Renal pelvis (tissue), 4 donors: ENCODE data around the gene VSIG8. TPM values are rescaled to one million over a fixed set of nuclear protein-coding genes. Genes with fewer than 3 reads are reported as not detected.

ENCODE experiments used
- DNase-seq: peaks from one replicate; pipeline ENCODE4 v3.0.0-alpha.2; 2013
- polyA plus RNA-seq, 3 donors: library from polyadenylated mRNA; unstranded; fragments of 120-200 nt; gene quantifications; one replicate each; pipeline ENCODE4 v1.2.1, GENCODE V29; 2013; ENCODE audit not compliant: insufficient read length in 3 of 3

Gene VSIG8
- polyA plus RNA-seq, 3 donors = 0.43 to 2.6 (median 0.49) TPM

DNA sequence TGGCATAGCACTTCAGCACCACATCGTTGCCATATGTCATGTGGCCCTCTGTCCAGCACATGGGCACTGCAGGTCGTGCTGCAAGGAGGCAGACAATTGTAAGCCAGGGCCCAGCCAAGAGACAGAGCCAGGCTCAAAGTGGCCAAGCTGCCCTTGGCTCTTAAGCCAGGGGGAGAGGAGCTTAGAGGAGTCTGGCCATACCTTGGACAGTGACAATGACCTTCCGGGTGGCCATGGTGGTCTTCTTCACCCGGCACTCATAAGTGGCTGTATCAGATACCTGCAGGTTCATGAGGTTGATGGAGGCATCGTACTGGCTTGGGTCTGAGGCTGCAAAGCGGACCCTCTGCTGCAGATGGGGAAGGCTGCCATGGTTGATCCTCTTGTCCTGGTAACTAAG lies 4.6 kb downstream of the VSIG8 start:
- no peak for DNase-seq

GRCh38 chr1:159856576-159856975 lies 5.9 kb downstream of the VSIG8 start:
- no peak for DNase-seq

DNA sequence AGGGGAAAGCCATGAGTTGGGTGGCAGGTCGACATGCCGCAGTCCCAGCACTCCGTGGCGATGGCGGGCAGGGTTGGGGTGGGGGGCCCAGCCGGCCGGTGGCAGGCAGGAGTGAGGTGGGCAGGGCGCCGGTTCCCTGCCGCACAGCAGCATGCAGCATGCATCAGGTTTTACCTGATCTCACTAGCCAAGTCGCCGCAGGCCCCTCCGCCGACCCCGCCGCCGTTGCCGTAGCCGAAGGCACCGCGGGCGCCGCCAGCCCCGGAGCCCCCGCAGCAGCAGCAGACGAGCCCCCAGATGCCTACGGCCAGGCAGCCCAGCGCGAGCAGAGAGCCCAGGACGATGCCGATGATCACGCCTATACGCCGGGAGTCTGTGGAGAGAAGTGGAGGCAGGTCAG lies 6.7 kb downstream of the VSIG8 start:
- DNase-seq = no peak

GRCh38 chr1:159854693-159855192 lies 7.7 kb downstream of the VSIG8 start:
- peak; percentile 82 for DNase-seq

GRCh38 chr1:159854116-159854692 lies 8.3 kb downstream of the VSIG8 start:
- DNase-seq = peak; percentile 54

DNA sequence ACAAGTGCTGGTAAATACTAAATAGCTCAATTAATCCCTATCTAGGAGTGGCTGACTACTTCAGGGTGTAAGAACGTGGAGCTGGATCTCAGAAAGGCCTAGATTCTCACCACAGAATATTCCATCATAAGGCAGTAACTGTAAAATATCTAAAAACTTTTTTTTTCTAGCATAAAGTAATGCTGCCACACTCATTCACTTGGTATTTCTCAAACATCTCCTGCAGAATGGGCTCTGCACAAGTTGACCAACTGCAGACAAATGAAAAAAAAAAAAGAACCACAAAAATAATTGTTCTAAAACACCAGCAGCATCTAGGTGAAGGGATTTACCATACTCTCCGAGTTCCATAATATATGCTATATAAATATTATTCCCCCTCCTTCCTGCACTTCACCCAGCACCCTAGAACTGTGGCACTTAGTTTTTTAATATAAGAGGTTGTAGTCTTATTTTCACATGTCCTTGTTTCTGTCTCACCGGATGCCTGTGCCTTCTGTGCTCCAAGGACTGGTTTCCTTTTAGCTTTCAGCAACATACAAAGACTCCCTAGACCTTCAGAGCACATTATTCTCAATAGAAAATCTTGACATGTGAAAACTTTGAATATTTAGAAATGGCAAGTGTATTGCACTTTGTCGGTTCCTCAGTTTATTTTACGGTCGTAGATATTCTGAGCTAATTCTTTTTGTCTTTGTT lies 8.9 kb downstream of the VSIG8 start:
- no peak for DNase-seq

GRCh38 chr1:159851407-159851806 lies 11.1 kb downstream of the VSIG8 start:
- no peak for DNase-seq

GRCh38 chr1:159849626-159850366 lies 12.7 kb downstream of the VSIG8 start:
- no peak for DNase-seq

DNA sequence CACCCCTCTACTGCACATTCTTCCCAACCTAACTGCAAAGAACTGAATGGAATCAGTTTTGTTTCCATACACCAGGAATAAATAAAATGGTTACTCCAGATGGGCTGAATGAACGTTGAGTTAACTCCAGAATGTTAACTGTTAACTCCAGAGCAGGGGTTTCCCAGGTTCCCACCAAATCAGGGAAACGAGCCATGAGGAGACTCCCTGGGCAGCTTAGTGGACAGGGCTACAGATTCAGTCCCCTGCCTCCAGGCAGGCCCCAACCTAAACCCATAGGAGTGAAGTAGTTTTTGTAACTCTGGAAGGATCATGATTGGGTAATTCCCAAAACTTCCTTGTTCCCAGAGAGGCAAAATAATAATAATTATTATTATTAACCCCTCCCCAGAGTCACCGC lies 14.1 kb downstream of the VSIG8 start:
- DNase-seq = no peak

GRCh38 chr1:159847231-159847630 lies 15.2 kb downstream of the VSIG8 start:
- no peak for DNase-seq

DNA sequence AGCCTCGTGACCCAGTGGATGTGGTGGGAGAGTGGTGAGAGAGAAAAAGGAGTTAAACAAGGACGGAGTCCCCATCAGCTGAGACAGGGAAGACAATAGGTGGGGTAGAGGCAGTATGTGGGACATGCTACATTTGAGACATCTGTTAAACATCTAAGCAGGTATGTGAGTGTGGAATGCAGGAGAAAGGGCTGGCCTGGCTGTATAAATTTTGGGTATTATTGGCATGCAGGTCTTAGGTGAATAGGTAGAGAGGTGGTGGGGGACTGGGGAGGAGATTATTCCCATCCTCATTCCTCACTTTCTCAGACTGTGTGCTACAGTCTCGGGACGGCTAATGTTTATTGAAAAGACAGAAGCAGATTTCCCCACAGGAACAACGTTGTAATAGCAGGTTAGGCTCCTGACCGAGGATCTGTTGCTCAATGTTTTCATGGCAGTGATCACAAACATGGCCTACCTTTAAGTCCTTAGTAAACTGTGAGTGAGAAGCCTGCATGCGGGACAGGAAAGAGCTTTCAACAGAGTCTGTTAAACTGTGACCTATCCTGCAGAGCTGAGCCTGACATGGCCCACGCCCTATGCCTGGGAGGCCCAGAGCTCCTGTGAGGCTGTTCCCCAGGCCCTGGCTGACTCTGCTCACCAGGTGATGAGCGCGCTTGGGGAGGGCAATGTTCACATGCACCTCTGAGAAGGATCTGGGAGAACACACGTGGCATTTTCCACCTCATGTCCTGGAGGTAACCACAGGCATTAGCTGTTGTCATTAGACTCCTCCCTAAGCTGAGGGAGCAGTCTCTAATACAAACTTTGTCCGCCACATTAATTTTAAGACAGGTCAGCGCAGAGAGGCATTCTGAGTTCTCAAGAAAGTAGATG lies 16.5 kb downstream of the VSIG8 start:
- DNase-seq = peak; percentile 51

- no peak for DNase-seq
These were observed 19.0 kb downstream of the VSIG8 start for GRCh38 chr1:159843459-159843858.

- DNase-seq = no peak
These were observed 20.7 kb downstream of the VSIG8 start for GRCh38 chr1:159841749-159842148.

- DNase-seq = no peak
These were observed 23.2 kb downstream of the VSIG8 start for GRCh38 chr1:159839116-159839849.

- DNase-seq = no peak
These were observed 23.7 kb downstream of the VSIG8 start for GRCh38 chr1:159838715-159839114.

DNA sequence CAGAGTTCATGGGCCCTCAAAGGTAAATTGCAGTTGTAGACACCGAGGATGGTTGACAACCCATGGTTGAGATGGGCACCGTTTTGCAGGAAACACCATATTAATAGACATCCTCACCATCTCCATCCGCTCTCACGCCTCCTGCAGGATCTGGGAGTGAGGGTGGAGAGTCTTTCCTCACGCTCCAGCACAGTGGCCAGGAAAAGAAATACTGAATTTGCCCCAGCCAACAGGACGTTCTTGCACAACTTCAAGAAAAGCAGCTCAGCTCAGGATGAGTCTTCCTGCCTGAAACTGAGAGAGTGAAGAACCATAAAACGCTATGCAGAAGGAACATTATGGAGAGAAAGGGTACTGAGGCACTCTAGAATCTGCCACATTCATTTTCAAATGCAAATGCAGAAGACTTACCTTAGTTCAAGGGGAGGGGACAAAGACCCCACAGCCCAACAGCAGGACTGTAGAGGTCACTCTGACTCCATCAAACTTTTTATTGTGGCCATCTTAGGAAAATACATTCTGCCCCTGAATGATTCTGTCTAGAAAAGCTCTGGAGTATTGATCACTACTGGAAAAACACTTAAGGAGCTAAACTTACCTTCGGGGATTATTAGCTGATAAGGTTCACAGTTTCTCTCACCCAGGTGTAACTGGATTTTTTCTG lies 26.5 kb downstream of the VSIG8 start:
- no peak for DNase-seq

DNA sequence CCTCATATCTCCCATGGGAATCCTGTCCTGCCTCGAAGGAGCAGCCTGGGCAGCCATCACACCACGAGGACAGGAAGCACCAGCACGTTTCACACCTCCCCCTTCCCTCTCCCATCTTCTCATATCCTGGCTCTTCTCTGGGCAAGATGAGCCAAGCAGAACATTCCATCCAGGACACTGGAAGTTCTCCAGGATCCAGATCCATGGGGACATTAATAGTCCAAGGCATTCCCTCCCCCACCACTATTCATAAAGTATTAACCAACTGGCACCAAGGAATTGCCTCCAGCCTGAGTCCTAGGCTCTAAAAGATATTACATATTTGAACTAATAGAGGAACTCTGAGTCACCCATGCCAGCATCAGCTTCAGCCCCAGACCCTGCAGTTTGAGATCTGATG lies 27.1 kb downstream of the VSIG8 start:
- DNase-seq = no peak

GRCh38 chr1:159832309-159832708 lies 30.1 kb downstream of the VSIG8 start:
- DNase-seq = no peak

- no peak for DNase-seq
These were observed 30.9 kb downstream of the VSIG8 start for GRCh38 chr1:159831412-159832141.

- no peak for DNase-seq
These were observed 31.7 kb downstream of the VSIG8 start for GRCh38 chr1:159830722-159831121.
